A673 (cell line): ENCODE results near the gene ESPNL.

Experiments used
- EZH2 ChIP-seq: fragments of 200-600 bp; sonication (generic); IDR thresholded peaks from 2 replicates; pipeline ENCODE4 v1.6.1; 2017; ENCODE audit warnings: borderline replicate concordance, low read depth, mild to moderate bottlenecking, mixed read lengths, antibody characterized with exemption, low read length; ENCODE audit not compliant: poor library complexity, severe bottlenecking
- TF ChIP-seq, protein P1 (sequence below): fragments of 300-800, 200-600 bp; sonication (generic); conservative IDR thresholded peaks from 2 replicates; pipeline ENCODE4 v1.5.1; 2017; ENCODE audit warnings: low read depth, mild to moderate bottlenecking, antibody characterized with exemption, low read length, moderate library complexity, mixed read lengths

DNA sequence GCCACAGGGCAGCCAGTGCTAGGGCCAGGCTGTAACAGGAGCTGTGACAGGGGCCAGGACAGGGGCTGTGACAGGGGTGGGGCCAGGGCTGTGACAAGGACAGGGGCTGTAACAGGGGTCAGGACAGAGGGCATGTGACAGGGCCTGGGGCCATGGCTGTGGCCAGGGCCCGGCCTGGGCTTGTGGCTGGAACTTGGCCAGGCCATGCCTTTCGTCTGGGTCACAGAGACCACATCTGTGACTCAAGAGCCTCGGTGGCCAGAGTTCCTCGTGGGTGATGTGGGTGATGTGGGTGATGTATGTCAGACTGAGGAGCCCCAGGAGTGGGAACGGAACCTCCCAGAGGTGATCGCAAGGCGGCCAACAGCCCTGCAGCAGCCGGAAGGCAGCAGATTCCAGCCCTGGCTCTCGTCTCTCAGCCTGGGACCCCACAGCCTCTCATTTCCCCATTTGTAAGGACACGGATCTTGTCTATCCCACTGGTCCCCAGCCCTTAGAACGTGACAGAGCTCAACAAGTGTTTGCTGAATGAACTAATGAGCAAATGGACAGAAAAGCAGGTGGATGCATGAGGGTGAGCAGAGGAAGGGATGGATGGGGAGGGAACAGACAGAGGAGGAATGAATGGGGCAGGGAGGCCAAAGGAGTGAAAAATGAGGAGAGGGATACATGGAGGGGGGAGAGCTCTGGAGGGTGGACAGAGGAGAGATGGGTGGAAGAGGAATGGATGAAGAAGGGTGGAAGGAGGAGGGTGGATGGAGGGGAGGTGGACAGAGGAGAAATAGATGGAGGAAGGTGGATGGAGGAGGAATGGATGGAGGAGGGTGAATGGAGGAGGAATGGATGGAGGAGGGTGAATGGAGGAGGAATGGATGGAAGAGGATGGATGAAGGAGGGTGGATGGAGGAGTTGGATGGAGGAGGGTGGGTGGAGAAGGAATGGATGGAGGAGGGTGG, 17.3 kb downstream of the ESPNL start:
- TF ChIP-seq, protein P1, sequence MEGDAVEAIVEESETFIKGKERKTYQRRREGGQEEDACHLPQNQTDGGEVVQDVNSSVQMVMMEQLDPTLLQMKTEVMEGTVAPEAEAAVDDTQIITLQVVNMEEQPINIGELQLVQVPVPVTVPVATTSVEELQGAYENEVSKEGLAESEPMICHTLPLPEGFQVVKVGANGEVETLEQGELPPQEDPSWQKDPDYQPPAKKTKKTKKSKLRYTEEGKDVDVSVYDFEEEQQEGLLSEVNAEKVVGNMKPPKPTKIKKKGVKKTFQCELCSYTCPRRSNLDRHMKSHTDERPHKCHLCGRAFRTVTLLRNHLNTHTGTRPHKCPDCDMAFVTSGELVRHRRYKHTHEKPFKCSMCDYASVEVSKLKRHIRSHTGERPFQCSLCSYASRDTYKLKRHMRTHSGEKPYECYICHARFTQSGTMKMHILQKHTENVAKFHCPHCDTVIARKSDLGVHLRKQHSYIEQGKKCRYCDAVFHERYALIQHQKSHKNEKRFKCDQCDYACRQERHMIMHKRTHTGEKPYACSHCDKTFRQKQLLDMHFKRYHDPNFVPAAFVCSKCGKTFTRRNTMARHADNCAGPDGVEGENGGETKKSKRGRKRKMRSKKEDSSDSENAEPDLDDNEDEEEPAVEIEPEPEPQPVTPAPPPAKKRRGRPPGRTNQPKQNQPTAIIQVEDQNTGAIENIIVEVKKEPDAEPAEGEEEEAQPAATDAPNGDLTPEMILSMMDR: no peak
- TF ChIP-seq EZH2: no peak
